ENCODE results near the gene HHEX. TPM values are rescaled to one million over a fixed set of nuclear protein-coding genes. Genes with fewer than 3 reads are reported as not detected.
"Not testable (repeated sequence)": the region's sequence is repeated elsewhere in the genome, so short reads cannot be mapped to it uniquely, and the experiment has no call there.

The HHEX gene
- 69.2 TPM for total RNA-seq

DNA sequence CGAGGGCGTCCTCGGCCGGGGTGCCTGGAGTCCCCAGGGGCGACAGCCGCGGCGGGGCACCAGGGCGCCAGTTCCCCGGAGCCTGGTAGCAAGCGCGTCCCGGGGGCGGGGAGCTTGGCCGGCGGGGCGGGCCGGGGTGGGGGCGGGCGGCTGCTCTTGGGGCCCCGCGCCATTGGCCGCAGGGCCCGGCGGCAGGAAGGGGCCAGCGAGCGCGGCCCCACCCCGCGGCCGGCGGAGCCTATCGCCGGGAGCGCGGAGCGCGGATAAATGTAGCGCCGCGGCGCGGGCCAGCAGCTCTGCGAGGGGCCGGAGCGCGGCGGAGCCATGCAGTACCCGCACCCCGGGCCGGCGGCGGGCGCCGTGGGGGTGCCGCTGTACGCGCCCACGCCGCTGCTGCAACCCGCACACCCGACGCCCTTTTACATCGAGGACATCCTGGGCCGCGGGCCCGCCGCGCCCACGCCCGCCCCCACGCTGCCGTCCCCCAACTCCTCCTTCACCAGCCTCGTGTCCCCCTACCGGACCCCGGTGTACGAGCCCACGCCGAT lies at the start of gene HHEX:
TSS of gene HHEX (plus strand) at position 293 of the 548 bp plus-strand sequence. CDS start at position 325, 32 bp downstream.
- peak; percentile 72 for DNase-seq (ENCODE audit: low spot score)

DNA sequence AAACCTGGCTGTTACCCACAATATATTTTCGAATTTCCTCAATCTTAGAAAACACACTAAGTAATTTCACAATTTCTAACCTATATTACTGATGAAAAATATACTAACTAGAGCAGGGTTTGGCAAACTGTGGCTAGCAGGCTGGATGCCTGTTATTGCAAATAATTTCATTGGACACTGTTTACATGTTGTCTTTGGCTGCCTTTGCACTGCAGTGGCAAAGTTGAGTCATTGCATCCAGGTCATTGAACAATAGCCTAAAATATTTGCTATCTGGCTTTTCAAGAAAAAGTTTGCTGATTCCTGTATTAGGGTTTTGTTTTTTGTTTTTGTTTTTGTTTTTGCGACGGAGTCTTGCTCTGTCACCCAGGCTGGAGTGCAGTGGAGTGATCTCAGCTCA lies 49.6 kb upstream of the HHEX start:
- no peak for DNase-seq (ENCODE audit: low spot score)

DNA sequence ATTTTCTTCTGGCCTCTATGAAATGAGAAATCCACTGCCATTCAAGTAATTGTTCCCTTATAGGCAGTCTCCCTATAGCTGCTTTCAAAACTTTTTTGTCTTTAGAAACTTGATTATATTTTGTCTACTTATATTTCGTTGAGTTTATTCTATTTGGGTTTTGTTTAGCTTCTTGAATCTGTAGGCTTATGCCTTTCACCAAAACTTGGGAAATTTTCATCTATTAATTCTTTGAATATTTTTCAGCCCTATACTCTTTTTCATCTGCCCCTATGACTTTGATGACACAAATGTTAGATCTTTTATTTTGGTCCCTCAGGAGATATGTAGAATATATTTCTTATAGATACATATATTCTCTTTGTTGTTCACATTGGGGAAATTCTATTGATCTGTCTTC lies 48.3 kb upstream of the HHEX start:
- DNase-seq (ENCODE audit: low spot score), result no peak

DNA sequence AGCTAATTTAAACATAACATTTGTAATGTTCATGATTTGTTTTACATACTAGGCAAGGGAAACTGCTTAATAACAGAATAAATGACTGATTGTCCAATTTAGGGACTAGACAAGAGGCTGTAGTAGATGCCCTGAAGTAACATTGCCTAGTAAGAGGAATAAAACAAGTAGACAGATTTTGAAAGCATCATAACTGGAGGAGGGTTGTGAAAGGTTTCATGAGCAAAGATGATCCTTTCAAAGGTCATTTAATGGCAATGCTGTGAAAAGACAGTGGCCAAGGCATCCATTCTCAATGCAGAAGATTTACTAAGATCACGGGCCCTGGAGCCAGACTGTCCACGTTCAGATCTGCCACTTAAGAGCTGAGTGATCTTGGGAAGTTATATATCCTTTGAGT lies 44.8 kb upstream of the HHEX start:
- DNase-seq (ENCODE audit: low spot score), result no peak

DNA sequence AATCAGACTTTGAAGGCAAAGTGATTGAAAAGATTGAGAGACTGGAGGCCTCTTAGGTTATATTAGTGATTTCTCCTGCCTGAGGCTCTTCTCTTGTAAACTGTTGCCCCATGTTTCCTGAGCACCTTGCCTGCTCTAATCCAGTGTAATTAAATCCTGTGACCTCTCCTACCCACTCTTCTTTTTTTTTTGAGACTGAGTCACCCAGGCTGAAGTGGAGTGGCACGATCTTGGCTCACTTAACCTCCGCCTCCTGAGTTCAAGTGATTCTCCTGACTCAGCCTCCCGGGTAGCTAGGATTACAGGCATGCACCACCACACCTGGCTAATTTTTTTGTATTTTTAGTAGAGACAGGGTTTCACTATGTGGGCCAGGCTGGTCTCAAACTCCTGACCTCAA lies 38.9 kb upstream of the HHEX start:
- DNase-seq (ENCODE audit: low spot score), result not testable (repeated sequence)

DNA sequence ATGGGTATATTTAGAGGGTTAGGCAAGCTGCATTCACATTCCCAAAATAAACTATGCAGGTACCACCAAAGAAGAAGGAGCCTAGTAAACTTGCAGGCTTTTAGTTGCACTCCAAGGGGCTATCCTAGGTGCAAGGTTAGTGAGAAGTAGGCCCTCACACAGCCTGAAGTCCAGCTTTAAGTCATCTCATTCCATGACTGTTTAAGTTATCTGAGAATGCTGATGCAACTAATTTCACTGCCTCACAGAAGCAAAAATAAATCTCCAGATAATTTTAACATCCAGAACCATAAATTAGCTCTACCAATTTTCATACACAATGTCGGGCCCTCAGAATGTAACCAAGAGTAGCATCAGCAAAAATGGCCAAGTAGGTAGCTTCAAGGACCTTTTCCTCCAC lies 34.3 kb upstream of the HHEX start:
- DNase-seq (ENCODE audit: low spot score), result no peak

DNA sequence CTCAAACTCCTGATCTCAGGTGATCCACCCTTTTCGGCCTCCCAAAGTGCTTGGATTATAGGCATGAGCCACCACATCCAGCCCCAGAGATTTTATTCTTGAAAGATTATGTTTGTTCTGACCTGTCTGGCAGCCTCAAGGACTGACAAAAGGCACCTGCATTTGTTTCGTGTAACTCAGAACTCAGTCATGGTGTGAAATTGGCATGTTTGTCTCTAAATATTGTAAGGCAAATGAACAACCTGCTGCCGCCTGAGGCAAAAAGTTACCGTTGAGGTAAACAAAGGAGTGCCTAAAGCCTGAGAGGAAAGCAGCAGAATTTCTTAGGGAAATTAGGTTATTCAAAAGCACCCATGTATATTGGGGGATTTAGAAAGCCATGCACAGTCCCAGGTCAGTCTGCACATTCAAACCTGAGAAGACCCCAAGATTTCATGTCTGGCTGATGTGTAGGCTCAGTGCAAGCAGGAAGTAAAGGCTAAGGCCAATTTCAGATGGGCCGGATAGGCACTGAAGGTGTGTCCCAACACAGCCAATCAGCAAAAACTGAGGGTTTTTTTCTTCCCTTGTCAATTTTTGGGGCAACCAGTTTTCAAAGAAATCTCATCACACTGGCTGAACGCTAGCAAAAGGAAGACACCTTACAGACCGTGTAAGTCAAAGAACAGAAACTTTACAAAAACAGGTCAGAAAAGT lies 33.3 kb upstream of the HHEX start:
- no peak for DNase-seq (ENCODE audit: low spot score)

DNA sequence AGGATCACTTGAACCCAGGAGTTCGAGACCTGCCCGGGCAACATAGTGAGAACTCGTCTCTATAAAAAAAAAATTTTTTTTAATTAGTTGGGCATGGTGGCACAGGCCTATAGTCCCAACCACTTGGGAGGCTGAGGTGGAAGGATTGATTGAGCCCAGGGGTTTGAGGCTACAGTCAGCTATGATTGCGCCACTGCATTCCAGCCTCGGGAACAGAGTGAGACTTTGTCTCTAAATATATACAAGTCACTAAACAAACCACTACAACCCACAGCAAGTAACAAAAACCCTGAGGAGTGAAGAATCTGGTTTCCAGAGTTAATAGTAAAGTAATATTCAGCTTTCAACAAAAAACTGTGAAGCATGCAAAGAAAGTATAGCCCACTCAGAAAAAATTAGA lies 32.7 kb upstream of the HHEX start:
- no peak for DNase-seq (ENCODE audit: low spot score)

DNA sequence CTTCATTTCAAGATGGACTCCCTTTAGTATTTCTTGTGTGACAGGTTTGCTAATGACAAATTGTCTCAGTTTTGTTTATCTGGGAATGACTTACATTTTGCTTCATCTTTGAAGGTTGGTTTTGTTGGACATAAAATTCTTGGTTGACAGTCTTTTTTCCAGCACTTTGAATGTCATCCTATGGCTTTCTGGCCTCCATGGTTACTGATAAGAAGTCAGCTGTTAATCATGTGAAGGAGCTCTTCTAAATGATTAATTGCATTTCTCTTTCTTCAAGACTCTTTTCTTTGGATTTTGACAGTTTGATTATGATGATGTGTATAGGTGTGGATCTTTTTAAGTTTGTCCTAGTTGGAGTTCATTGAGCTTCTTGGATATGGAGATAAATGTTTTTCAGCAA lies 26.9 kb upstream of the HHEX start:
- DNase-seq (ENCODE audit: low spot score), result no peak

DNA sequence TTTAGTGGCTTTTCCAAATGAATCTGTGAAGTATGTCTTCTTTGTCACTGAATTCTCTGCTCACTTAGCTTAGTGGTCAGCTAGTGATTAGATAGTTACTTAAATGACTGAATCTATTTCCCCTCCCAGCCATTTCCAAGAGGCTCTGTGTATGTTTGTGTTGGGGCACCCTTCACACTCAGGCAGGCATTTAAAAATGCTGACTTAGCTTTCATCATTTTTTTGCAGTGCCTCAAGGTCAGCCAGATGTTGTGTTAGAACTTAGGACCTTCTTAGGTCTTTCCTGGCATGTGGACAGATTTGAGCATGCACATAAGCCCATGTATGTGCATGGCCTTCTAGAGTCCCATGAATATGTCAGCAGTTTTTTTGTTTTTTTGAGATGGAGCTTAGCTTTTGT lies 25.4 kb upstream of the HHEX start:
- no peak for DNase-seq (ENCODE audit: low spot score)

DNA sequence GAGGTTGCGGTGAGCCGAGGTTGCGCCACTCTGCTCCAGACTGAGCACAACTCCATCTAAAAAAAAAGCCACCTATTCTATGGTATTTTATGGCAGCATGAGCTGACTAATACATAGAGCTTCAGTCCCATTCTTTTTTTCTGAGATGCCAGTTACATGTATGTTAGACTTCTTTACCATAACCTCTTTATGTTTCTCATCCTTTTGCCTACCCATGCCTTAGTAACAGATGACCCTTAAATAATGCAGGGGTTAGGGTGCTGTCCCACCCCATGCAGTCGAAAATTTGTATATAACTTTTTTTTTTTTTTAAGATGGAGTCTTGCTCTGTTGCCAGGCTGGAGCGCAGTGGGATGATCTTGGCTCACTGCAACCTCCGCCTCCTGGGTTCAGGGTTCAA lies 22.7 kb upstream of the HHEX start:
- DNase-seq (ENCODE audit: low spot score), result no peak

DNA sequence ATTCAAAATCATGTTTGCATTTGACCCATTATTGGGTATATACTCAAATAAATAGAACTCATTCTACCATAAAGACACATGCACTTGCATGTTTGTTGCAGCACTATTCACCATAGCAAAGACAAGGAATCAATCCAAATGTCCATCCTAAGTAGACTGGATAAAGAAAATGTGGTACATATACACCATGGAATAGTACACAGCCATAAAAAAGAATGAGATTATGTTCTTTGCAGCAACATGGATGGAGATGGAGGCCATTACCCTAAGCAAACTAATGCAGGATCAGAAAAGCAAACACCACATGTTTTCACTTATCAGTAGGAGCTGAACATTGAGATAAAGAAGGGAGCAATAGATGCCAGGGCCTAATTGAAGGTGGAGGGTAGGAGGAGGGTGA lies 12.0 kb upstream of the HHEX start:
- DNase-seq (ENCODE audit: low spot score), result no peak

DNA sequence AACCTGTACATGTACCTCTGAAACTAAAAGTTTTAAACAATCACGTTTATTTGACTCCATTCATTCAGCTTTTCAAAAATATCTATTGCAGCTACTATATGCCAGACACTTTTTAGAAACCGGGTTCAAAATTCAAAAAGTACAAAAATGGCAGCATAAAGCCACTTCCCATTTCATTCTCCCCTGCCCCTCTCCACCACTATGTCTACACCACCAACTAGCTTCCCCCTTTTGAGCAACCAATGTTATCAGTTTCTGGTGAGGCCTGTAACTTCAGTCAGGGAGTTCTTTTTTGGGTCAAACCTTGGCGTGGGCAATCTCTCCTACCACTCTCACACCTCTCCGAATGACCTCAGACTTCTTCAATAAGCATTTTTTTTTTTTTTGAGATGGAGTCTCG lies 11.5 kb upstream of the HHEX start:
- no peak for DNase-seq (ENCODE audit: low spot score)

DNA sequence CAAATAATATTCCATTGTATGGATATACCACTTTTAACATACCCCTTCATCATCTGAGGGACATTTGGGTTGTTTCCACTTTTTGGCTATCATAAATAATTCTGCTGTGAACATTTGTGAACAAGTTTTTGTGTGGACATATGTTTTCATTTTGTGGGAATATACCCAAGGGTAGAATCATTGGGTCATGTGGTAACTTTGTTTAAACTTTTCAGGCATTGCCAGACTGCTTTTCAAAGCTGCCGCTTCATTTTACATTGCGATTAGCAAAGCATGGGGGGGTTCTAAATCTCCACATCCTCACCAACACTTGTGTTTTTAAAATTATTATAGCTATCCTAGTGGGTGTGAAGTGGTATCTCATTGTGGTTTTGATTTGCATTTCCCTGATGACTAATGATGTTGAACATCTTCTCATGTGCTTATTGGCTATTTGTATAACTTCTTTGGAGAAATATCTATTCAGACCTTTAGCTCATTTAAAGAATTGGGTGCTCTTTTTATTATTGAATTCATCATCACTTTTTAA lies 8.4 kb upstream of the HHEX start:
- DNase-seq (ENCODE audit: low spot score), result no peak

DNA sequence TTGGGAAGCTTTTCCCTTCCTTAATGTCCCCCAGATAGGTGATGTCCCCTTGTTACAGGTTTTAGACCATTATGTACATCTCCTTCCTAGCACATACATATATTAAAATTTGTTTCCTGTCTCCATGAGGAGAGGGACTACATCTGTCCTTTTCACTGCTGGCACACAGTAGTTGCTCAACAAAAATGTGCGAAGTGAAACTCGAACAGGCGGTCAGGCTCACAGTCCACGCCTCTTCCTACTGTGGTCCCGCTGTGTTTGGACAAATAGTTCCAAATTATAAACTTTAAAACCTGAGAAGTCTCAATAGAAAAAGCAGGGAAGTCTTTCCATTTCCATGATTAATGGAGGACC lies 1.2 kb upstream of the HHEX start:
- DNase-seq (ENCODE audit: low spot score), result no peak

DNA sequence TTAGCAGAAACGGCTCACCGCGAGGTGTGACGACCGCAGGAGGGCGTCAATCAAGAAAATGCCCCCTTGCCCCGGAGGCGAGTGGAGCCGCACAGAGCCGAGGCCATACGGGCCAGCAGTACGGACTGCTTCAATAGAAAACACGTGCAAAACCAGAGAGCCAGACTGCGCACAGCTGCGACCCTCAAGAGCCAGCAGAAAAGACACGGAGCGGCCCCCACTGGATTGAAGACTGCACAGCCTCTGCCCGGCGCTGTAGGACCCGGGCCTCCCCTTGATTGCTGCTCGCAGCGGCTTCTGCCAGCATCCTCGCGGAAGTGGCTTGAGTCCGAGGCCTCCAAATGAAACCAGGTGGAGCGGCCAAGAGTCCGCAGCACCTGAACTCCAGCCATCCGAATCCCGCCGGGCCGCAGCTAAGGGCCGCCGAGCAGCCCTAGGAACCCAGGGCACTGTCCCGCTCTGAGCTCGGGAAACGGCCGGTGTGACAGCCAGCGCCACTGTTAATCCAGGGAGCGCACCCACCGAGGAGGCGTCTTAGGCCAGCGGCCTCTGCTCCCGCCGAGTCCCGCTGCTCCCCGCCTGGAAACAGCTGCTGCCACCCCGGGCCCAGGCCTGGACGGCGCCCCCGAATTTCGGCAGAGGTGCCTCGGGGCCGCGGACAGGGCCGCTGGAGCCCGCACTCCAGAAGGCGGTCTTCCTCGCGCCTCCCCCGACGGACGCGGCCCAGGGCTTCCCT lies 660 bp upstream of the HHEX start:
- no peak for DNase-seq (ENCODE audit: low spot score)

DNA sequence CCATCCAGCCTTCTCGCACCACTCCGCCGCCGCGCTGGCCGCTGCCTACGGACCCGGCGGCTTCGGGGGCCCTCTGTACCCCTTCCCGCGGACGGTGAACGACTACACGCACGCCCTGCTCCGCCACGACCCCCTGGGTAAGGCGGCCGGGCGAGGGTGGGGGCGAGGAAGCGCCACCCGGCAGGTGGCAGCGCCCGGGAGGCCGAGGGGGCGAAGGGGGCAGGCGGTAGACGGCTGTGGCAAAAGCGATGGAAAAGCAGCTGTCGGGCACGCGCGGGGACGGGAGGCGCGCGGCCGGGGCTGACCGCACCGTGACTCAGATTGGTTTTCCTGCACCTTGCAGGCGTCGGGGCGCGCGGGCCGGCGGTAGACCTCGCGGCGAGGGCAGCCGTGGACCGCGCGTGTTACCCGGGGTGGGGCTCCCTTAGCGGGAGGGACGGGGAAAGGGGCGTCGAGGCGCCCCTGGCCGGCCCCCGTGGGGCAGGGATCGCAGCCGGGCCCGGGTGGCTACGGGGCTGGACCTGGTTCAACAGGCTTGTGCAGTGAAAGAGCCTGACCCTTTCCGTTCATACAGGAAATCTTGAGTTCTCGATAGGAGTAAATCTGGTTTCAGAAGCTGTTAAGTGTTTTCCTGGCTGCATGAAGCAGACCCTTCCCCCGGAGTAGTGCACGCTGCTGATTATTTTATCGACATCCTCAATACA lies 608 bp downstream of the HHEX start:
- DNase-seq (ENCODE audit: low spot score), result peak; percentile 51

DNA sequence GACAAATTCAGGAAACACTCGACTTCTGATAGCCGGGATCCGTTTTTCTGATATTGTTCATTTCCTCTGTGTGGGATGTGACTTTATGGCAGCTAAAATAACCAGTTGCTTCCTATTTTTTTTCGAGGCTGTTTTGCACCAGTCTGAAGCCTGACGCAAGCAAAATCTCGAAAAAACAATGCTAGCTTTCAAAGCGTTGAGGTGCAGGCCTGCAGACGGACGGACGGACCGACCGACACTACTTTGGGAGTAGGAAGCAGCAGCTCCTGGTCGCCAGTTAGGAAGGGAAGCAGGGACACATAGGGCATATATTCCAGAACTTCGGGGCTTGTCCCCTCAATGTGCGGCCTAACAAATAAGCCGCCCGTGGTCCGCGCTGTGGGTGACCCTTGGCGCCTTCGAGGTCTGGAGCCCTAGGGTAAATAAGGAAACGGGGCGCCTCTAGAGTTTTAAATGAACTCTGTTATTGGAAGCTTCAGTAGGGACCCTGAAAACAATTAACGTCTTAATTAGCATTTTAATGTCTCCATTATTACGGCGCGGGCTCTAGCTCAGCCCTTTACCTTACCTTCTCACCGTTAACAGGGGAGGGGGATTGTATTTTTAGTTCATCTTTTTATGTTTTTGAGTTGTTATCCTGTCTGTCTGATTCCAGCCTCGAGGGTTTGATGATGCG lies 1.3 kb downstream of the HHEX start:
- DNase-seq (ENCODE audit: low spot score), result no peak

DNA sequence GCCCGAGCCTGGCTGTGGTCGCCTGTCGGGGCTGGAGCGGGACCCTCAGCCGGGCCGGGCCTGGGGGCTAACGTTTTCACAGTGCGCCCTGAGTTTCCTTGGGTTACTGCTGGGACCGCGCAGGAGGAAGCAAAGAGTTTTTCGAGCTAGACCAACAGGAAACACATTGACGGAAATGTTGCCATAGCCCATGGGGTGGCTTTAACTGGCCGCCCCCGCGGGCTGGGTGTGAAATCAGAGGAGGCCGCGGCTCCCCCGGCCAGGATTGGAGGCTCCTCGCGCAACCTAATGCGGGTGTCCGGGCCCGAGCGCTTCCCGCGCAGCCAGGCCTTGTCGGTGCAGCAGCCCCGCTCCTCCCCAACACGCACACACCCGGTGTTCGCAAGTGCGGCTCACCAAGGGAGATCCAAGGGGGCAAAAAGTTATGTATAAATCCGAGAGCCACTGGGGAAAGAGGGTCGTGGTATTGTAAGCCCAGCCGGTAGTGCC lies 1.9 kb downstream of the HHEX start:
- peak; percentile 55 for DNase-seq (ENCODE audit: low spot score)

DNA sequence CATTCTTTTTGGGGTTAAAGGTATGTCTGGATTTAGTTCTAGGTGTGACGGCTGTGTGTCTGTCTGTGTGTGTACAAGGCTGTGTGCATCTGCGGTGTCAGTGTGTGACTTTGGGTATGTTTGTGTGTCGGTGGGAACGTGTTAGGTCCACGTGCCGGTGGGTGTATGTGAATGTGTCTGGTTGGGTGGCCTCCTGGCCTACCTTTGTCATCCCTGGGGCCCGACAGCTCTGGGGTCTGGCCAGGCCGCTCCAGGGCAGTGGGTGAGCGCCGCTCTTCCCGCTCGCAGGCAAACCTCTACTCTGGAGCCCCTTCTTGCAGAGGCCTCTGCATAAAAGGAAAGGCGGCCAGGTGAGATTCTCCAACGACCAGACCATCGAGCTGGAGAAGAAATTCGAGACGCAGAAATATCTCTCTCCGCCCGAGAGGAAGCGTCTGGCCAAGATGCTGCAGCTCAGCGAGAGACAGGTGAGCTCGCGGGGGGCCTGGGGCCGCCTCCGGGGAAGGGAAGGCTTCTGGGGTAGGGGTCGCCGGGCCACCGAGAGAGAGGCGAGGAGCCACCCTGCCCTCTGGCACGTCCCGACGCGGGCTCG lies 2.4 kb downstream of the HHEX start:
- no peak for DNase-seq (ENCODE audit: low spot score)
